ENCODE results near the gene ATP1A4.
"Not testable (repeated sequence)": the region's sequence is repeated elsewhere in the genome, so short reads cannot be mapped to it uniquely, and the experiment has no call there.

The ATP1A4 gene

GRCh38 chr1:160151303-160151702, at the start of gene ATP1A4:
Gene ATP1A4 (plus strand): TSS chr1:160151603. CDS start chr1:160152041, 438 bp downstream.
- no peak for FAIRE-seq

- no peak for FAIRE-seq
Measured at GRCh38 chr1:160101717-160102522, 49.5 kb upstream of the ATP1A4 start.

- FAIRE-seq: no peak
Measured at GRCh38 chr1:160103658-160104408, 47.6 kb upstream of the ATP1A4 start.

GRCh38 chr1:160104486-160104885, 46.9 kb upstream of the ATP1A4 start:
- no peak for FAIRE-seq

- FAIRE-seq: no peak
Measured at GRCh38 chr1:160105155-160105554, 46.2 kb upstream of the ATP1A4 start.

- no peak for FAIRE-seq
Measured at GRCh38 chr1:160107512-160107911, 43.9 kb upstream of the ATP1A4 start.

- FAIRE-seq: no peak
Measured at GRCh38 chr1:160108888-160109662, 42.3 kb upstream of the ATP1A4 start.

- FAIRE-seq: no peak
Measured at GRCh38 chr1:160109686-160110085, 41.7 kb upstream of the ATP1A4 start.

GRCh38 chr1:160111462-160111861, 39.9 kb upstream of the ATP1A4 start:
- not testable (repeated sequence) for FAIRE-seq

- FAIRE-seq: no peak
Measured at GRCh38 chr1:160112357-160112756, 39.0 kb upstream of the ATP1A4 start.

GRCh38 chr1:160113407-160113806, 38.0 kb upstream of the ATP1A4 start:
- no peak for FAIRE-seq

- no peak for FAIRE-seq
Measured at GRCh38 chr1:160114085-160114484, 37.3 kb upstream of the ATP1A4 start.

GRCh38 chr1:160115545-160116282, 35.7 kb upstream of the ATP1A4 start, which contains the start of gene ATP1A2:
Gene ATP1A2 (plus strand): TSS chr1:160115759. CDS start chr1:160115862, 103 bp downstream.
- no peak for FAIRE-seq

- FAIRE-seq: no peak
Measured at GRCh38 chr1:160116283-160117147, 34.9 kb upstream of the ATP1A4 start.

- no peak for FAIRE-seq
Measured at GRCh38 chr1:160117300-160117699, 34.1 kb upstream of the ATP1A4 start.

GRCh38 chr1:160117709-160118183, 33.7 kb upstream of the ATP1A4 start:
- FAIRE-seq: no peak

- no peak for FAIRE-seq
Measured at GRCh38 chr1:160118928-160119327, 32.5 kb upstream of the ATP1A4 start.

- FAIRE-seq: no peak
Measured at GRCh38 chr1:160120797-160121196, 30.6 kb upstream of the ATP1A4 start.

- no peak for FAIRE-seq
Measured at GRCh38 chr1:160121388-160121787, 30.0 kb upstream of the ATP1A4 start.

- no peak for FAIRE-seq
Measured at GRCh38 chr1:160122978-160123495, 28.4 kb upstream of the ATP1A4 start.

GRCh38 chr1:160123726-160124125, 27.7 kb upstream of the ATP1A4 start:
- no peak for FAIRE-seq

Measured in G401.6 (cell line).